Fibroblast of the aortic adventitia (primary cell): ENCODE data around the gene CASK. TPM values are rescaled to one million over a fixed set of nuclear protein-coding genes. Genes with fewer than 3 reads are reported as not detected.

Source experiments
- DNase-seq: peaks from one replicate; pipeline ENCODE4 v3.0.0-alpha.2; 2010; ENCODE audit warnings: low read depth
- H3K4me3 ChIP-seq: 2 replicates; pipeline ENCODE4 v1.5.1; 2011; ENCODE audit warnings: low read depth, mild to moderate bottlenecking, control low read depth, low read length, moderate library complexity
- CTCF ChIP-seq: IDR thresholded peaks from 2 replicates; pipeline ENCODE4 v1.5.1; 2011; ENCODE audit warnings: mild to moderate bottlenecking, low read length, control low read depth, inconsistent platforms; ENCODE audit not compliant: insufficient read depth
- total RNA-seq: library from RNA; depleted of rRNA; stranded (reverse); fragments of >200 nt; gene quantifications from 2 replicates; pipeline ENCODE4 v1.2.3, GENCODE V29; 2012; ENCODE audit warnings: low replicate concordance

CASK gene
- total RNA-seq, 1 donor = 24.9 TPM

DNA sequence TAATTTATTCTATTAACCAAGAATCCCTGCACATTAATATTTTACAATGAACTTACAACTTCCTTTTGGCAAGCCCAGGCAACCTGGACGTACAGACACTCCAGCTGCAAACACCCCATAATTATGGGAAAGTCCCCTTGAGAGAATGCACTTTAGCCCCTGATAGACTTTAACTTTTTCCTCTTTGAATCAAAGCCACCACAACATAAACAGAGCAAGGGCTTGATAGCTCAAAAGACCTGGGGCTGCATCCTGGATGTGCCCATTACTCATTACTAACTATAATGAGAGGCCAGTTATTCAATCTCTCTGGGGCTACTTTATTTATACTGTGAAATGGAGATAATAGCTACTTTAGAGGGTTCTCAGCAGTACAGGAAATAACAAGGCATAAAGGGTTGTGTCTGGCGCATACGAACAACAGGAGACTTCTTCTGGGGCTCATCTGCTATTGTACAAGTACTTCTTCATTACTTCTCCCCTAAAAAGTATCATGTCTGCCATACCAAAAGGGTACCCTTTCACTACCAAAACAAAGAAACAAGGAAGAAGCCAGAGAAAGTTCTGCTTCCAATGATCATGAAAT is 54.9 kb downstream of the CASK start:
- TF ChIP-seq CTCF = no peak
- no peak for DNase-seq

DNA sequence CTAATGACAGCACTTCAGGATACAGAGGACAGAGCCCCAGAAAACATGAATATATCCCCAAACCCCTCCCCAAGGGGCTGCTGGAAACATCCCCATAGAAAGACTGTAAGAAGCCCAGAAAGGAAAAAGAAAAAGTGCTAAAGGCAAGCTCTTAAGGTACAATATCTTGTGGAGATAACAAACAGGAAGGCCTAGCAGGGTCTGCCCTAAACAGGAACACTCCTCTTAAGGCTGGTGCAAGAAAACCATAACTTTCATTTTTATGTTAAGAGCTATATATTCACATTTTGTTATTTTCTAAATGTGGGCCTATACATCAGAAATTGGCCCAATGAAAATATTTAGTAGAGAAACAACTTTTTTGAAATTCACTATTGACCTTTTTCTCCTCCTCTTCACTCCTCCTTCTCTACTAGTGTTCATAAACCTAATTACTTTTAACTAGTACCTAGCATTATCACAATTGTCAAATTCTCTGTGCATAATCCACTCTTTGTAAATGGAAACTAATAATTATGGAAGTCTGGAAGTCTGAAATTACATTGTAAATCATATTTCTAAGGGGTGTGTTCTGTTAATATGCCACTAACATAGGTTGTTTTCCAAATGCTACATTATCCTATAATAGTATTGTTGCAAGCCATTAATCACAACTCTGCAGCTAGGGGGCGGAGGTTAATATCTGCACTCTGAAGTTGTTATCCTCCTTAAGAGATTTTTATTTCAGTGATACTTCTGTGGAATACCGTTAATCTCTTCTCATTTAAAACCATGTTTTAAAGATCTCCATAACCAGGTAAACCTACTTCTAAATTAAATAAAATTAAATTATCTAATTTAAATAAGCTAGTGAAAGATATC is 59.8 kb downstream of the CASK start:
- no peak for DNase-seq
- no peak for TF ChIP-seq CTCF
- no peak overlapping the region for H3K4me3 ChIP-seq

More for the DNA sequence above, 54.9 kb downstream of the CASK start:
- H3K4me3 ChIP-seq = no peak overlapping the region

GRCh38 chrX:41862562-41863184 is 60.7 kb downstream of the CASK start:
- H3K4me3 ChIP-seq = no peak overlapping the region
- no peak for TF ChIP-seq CTCF
- DNase-seq = no peak

DNA sequence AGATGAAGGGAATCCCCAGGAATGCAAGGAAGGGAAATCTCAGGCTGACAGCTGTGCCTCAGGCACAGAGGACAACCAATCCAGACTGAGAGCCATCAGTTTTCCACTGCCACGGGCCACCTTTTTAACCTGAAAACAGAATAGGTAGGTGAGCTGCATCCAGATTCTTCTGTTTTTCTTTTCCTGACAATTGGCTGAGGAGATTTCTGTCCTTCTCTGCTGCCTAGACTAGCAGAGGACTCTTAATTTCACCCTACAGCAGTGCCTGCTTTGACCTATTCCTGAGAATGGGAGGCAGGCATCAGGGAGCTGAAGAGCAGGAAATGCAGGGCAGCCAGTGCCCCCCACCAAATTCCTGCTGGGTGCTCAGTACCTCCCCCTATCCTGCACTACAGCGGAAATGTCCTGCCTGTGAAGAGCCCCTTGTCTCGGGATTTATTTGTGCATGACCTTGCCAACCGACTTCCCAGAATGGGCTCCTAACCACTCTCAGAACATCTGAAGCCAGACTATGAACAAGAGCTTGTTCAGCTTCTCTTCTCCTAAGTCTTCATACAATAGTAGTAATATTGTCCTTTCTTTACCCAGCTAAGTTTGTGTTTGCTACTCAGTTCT is 65.1 kb downstream of the CASK start:
- no peak for TF ChIP-seq CTCF
- DNase-seq = no peak
- H3K4me3 ChIP-seq = no peak overlapping the region

GRCh38 chrX:41857670-41858069 is 65.7 kb downstream of the CASK start:
- H3K4me3 ChIP-seq = no peak overlapping the region
- DNase-seq = no peak
- no peak for TF ChIP-seq CTCF

GRCh38 chrX:41846714-41847113 is 76.6 kb downstream of the CASK start:
- H3K4me3 ChIP-seq = no peak overlapping the region
- no peak for TF ChIP-seq CTCF
- DNase-seq = no peak
